A549 (cell line): Measurements from ENCODE around the gene SRMS. TPM values are rescaled to one million over a fixed set of nuclear protein-coding genes. Genes with fewer than 3 reads are reported as not detected.

ENCODE experiments used
- ATAC-seq, 2 experiments: fragments of 200-7000 bp in 1 of 2; fragments of >200 bp in 1 of 2; cut with Nextera tagmentation in 1 of 2; cut with Tn5 transposase in 1 of 2; 3 replicates each; pipeline versions ENCODE4 v1.8.0 to v1.9.1; 2018 to 2020; ENCODE audit warnings: mild to moderate bottlenecking in 1 of 2, moderate library complexity in 1 of 2
- CTCF ChIA-PET: fragments of 300-600 bp; sonication (Branson Sonifier 250); formaldehyde crosslinking; extraction: SDS; loops from one replicate; lab custom pipeline; 2021; ENCODE audit warnings: antibody characterized with exemption, inconsistent platforms; lab: Yijun Ruan, JAX
- POLR2A ChIA-PET: fragments of 350-600 bp; formaldehyde crosslinking; extraction: SDS; loops from one replicate; lab custom pipeline; 2021; ENCODE audit warnings: antibody characterized with exemption, inconsistent platforms; lab: Yijun Ruan, JAX
- DNase-seq, 2 experiments: peaks; one replicate each; pipeline versions ENCODE4 v3.0.0 to v3.0.0-alpha.2; 2011 to 2016; ENCODE audit warnings: low read depth in 1 of 2, low spot score in 1 of 2
- FAIRE-seq: peaks from 2 replicates; lab custom pipeline; 2011; peaks lifted over from hg19 to GRCh38; lab: Jason Lieb, UNC
- H3K27ac ChIP-seq, 2 experiments: fragments of >200 bp; sonication (Bioruptor Twin); formaldehyde crosslinking; 3 replicates each; pipeline ENCODE4 v1.5.1; 2016 to 2017
- H3K4me1 ChIP-seq: fragments of >200 bp; sonication (Bioruptor Twin); formaldehyde crosslinking; 3 replicates; pipeline ENCODE4 v1.6.1; 2016
- H3K4me2 ChIP-seq: fragments of >200 bp; sonication (Bioruptor Twin); formaldehyde crosslinking; 3 replicates; pipeline ENCODE4 v1.6.1; 2016
- H3K4me3 ChIP-seq: fragments of >200 bp; sonication (Bioruptor Twin); formaldehyde crosslinking; 3 replicates; pipeline ENCODE4 v1.5.1; 2016
- H3K9me3 ChIP-seq: fragments of >200 bp; sonication (Bioruptor Twin); formaldehyde crosslinking; 3 replicates; pipeline ENCODE4 v1.6.1; 2016
- CHD4 ChIP-seq: fragments of 200-600 bp; sonication (generic); IDR thresholded peaks from 2 replicates; pipeline ENCODE4 v1.6.1; 2016; ENCODE audit warnings: antibody characterized with exemption, mild to moderate bottlenecking, borderline replicate concordance
- E2F6 ChIP-seq: IDR thresholded peaks from 2 replicates; pipeline ENCODE4 v1.6.1; 2012; ENCODE audit warnings: low read depth, borderline replicate concordance
- EHF ChIP-seq: fragments of 250-450 bp; sonication (Bioruptor Pico); IDR thresholded peaks from 2 replicates; pipeline ENCODE4 v1.5.0; 2020; ENCODE audit warnings: mild to moderate bottlenecking
- FOXS1 ChIP-seq: fragments of 250-450 bp; sonication (Bioruptor Pico); IDR thresholded peaks from 2 replicates; pipeline ENCODE4 v1.5.0; 2020; ENCODE audit warnings: mild to moderate bottlenecking, moderate library complexity
- HOXA7 ChIP-seq: fragments of 250-450 bp; sonication (Bioruptor Pico); IDR thresholded peaks from 2 replicates; pipeline ENCODE4 v1.5.0; 2020; ENCODE audit warnings: mild to moderate bottlenecking, moderate library complexity
- HOXB5 ChIP-seq: fragments of 250-450 bp; sonication (Bioruptor Pico); IDR thresholded peaks from 2 replicates; pipeline ENCODE4 v1.5.0; 2020; ENCODE audit warnings: mild to moderate bottlenecking, moderate library complexity
- MAX ChIP-seq: IDR thresholded peaks from 2 replicates; pipeline ENCODE4 v1.6.1; 2012
- MYC ChIP-seq: IDR thresholded peaks from 2 replicates; pipeline ENCODE4 v1.6.1; 2012; ENCODE audit warnings: mild to moderate bottlenecking, inconsistent platforms, low read length, improper control_type of control experiment, borderline replicate concordance
- NR3C1 ChIP-seq: fragments of >200 bp; sonication (Bioruptor Twin); formaldehyde crosslinking; IDR thresholded peaks from 3 replicates; pipeline ENCODE4 v1.6.1; 2017
- PBX3 ChIP-seq: IDR thresholded peaks from 2 replicates; pipeline ENCODE4 v1.6.1; 2012
- POLR2A ChIP-seq: IDR thresholded peaks from 2 replicates; pipeline ENCODE4 v1.6.1; 2012; ENCODE audit warnings: mild to moderate bottlenecking, low read length
- REST ChIP-seq: fragments of 200-600 bp; sonication (generic); IDR thresholded peaks from 2 replicates; pipeline ENCODE4 v1.6.1; 2016; ENCODE audit warnings: antibody characterized with exemption, mild to moderate bottlenecking, moderate library complexity
- SMC3 ChIP-seq: fragments of >200 bp; sonication (Bioruptor Twin); formaldehyde crosslinking; IDR thresholded peaks from 3 replicates; pipeline ENCODE4 v1.6.1; 2018; ENCODE audit warnings: inconsistent platforms
- TP53 ChIP-seq: fragments of 250-450 bp; sonication (Bioruptor Pico); IDR thresholded peaks from 2 replicates; pipeline ENCODE4 v1.5.0; 2021; ENCODE audit warnings: mild to moderate bottlenecking, moderate library complexity
- USF2 ChIP-seq: fragments of 450-650 bp; IDR thresholded peaks from 2 replicates; pipeline ENCODE4 v1.6.1; 2014; ENCODE audit warnings: antibody characterized with exemption
- ZFP36 ChIP-seq: fragments of 450-650 bp; IDR thresholded peaks from 2 replicates; pipeline ENCODE4 v1.6.1; 2014; ENCODE audit warnings: borderline replicate concordance; ENCODE audit not compliant: partially characterized antibody
- ZSCAN20 ChIP-seq: fragments of 250-450 bp; sonication (Bioruptor Pico); IDR thresholded peaks from 2 replicates; pipeline ENCODE4 v1.8.0; 2022; ENCODE audit warnings: mild to moderate bottlenecking, moderate library complexity
- WGBS: methylation state at CpG from one replicate; pipeline ENCODE4 v1.1.6; 2017; ENCODE audit errors: missing lambda C conversion rate; 5-methylcytosine and 5-hydroxymethylcytosine counted together
- polyA plus RNA-seq, 4 experiments: library from polyadenylated mRNA; depleted of rRNA in 3 of 4; stranded (reverse); fragments of >200 nt; fragmentation: RNase III in 1 of 4; extraction: RNeasy Plus Mini Kit Qiagen cat#74134 plus additional on column Dnase treatment in 1 of 4; gene quantifications; 2 replicates in 3 of 4; 3 replicates in 1 of 4; pipeline ENCODE4 v1.2.3, GENCODE V29; 2011 to 2017

The SRMS gene
- polyA plus RNA-seq, 2 of the 4 experiments (the other 2 are of a cell fraction) = not detected

GRCh38 chr20:63537525-63538203 is 9.9 kb downstream of the SRMS start (continued):
- TF ChIP-seq FOXS1 (no peak), USF2 (no peak), HOXB5 (CRISPR knock-in tag) (no peak; the same call in 1 of the 2 replicates), NR3C1 (no peak), REST (no peak), ZSCAN20 (CRISPR knock-in tag) (no peak), MYC (peak; percentile 9; the same call in 1 of the 2 replicates), ZFP36 (peak; percentile 100), TP53 (CRISPR knock-in tag) (0 out of 2 replicates have a peak, but pooled peaks have one; percentile 22), HOXA7 (CRISPR knock-in tag) (no peak), CHD4 (no peak)

GRCh38 chr20:63536997-63537524 is 10.5 kb downstream of the SRMS start, which contains the start of gene PTK6:
Gene PTK6 (minus strand): TSS chr20:63537376. CDS start chr20:63537314, 62 bp downstream.
- Histone ChIP-seq H3K27ac (peak within 1 kb of the TSS; percentile 93 to 97), H3K4me2 (peak within 1 kb of the TSS; percentile 94), H3K4me3 (peak within 1 kb of the TSS; percentile 59), H3K9me3 (no peaks in the 10 kb centered on the region), H3K4me1 (peaks cover 18% of the 10 kb centered on the region)
- ATAC-seq (peak; percentile 60 to 71), DNase-seq (peak; percentile 70 to 87), FAIRE-seq (no peak)
- WGBS = no CpG with 5 or more reads among the region's 29 CpGs
- ChIA-PET POLR2A (interaction anchor here (0.6 to 4.9 kb wide), 13 partner anchors 8 to 526 kb away, joined by 3 to 62 read pairs (median 5); partner anchors contain the start of genes ARFRP1, GMEB2, PPDPF and PRPF6), CTCF (interaction anchor here (0.6 to 6.8 kb wide), 80 partner anchors 8 to 583 kb away, joined by 3 to 93 read pairs (median 5); partner anchors contain the start of genes FNDC11, GMEB2, LKAAEAR1 and PPDPF)
- no peak for TF ChIP-seq SMC3
- 0 out of 2 replicates have a peak, but pooled peaks have one; percentile 1 for TF ChIP-seq E2F6
- TF ChIP-seq MAX = no peak; the same call in 1 of the 2 replicates
- no peak for TF ChIP-seq EHF (CRISPR knock-in tag)
- TF ChIP-seq POLR2A = peak; percentile 44
- 0 out of 2 replicates have a peak, but pooled peaks have one; percentile 38 for TF ChIP-seq PBX3
